ENCODE data around the gene IL3. TPM values are rescaled to one million over a fixed set of nuclear protein-coding genes. Genes with fewer than 3 reads are reported as not detected.

The IL3 gene
- total and polyA plus RNA-seq, 9 of the 15 experiments (the other 6 are each of a cell fraction or from before 2014, with no cell fraction given) = not detected

DNA sequence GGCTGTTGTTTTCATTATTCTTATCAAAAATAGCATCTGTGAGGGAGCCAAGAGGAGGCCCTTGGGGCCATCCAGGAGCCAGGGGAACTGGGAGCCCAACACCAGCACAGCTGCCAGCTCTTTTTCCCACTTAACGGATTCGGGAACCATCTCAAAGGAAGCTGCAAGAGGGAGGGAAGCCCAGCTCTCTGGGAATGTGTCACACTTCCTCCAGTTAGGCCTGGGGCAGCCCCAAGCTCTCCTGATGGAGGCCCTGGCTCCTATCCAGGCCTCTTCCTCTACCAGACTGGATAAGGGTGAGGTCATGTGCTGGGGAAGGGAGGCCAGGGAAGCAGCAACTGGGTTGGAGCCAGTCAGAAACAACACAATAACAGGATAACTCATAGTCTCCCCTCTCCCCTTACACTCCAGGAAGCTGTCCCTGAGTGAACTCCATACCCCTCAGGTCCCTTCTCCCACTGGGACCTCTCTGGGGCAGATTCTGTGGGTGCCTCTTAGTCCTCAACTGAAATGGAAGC, 25.9 kb downstream of the IL3 start (continued):
- TF ChIP-seq, protein P1, sequence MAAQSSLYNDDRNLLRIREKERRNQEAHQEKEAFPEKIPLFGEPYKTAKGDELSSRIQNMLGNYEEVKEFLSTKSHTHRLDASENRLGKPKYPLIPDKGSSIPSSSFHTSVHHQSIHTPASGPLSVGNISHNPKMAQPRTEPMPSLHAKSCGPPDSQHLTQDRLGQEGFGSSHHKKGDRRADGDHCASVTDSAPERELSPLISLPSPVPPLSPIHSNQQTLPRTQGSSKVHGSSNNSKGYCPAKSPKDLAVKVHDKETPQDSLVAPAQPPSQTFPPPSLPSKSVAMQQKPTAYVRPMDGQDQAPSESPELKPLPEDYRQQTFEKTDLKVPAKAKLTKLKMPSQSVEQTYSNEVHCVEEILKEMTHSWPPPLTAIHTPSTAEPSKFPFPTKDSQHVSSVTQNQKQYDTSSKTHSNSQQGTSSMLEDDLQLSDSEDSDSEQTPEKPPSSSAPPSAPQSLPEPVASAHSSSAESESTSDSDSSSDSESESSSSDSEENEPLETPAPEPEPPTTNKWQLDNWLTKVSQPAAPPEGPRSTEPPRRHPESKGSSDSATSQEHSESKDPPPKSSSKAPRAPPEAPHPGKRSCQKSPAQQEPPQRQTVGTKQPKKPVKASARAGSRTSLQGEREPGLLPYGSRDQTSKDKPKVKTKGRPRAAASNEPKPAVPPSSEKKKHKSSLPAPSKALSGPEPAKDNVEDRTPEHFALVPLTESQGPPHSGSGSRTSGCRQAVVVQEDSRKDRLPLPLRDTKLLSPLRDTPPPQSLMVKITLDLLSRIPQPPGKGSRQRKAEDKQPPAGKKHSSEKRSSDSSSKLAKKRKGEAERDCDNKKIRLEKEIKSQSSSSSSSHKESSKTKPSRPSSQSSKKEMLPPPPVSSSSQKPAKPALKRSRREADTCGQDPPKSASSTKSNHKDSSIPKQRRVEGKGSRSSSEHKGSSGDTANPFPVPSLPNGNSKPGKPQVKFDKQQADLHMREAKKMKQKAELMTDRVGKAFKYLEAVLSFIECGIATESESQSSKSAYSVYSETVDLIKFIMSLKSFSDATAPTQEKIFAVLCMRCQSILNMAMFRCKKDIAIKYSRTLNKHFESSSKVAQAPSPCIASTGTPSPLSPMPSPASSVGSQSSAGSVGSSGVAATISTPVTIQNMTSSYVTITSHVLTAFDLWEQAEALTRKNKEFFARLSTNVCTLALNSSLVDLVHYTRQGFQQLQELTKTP (IDR thresholded peaks at IDR 0.05; ENCODE audit: low read depth in 1 of 2, partially characterized antibody in 2 of 2) = no peak
- TF ChIP-seq MXI1 (IDR thresholded peaks at IDR 0.05; ENCODE audit: low read depth, low read length) = no peak
- no peak for TF ChIP-seq CBFB (CRISPR knock-in tag; IDR thresholded peaks at IDR 0.05)
- TF ChIP-seq, protein P2, sequence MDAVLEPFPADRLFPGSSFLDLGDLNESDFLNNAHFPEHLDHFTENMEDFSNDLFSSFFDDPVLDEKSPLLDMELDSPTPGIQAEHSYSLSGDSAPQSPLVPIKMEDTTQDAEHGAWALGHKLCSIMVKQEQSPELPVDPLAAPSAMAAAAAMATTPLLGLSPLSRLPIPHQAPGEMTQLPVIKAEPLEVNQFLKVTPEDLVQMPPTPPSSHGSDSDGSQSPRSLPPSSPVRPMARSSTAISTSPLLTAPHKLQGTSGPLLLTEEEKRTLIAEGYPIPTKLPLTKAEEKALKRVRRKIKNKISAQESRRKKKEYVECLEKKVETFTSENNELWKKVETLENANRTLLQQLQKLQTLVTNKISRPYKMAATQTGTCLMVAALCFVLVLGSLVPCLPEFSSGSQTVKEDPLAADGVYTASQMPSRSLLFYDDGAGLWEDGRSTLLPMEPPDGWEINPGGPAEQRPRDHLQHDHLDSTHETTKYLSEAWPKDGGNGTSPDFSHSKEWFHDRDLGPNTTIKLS (IDR thresholded peaks at IDR 0.05; ENCODE audit: borderline replicate concordance, low read depth) = no peak
- no peak for TF ChIP-seq POU5F1 (IDR thresholded peaks at IDR 0.05; ENCODE audit: borderline replicate concordance, low read depth, low read length, partially characterized antibody)
- no peak for TF ChIP-seq ZKSCAN8 (CRISPR knock-in tag; IDR thresholded peaks at IDR 0.05)
- TF ChIP-seq ZEB2 (IDR thresholded peaks at IDR 0.05) = no peak
- no peak for TF ChIP-seq ETV5 (CRISPR knock-in tag; IDR thresholded peaks at IDR 0.05; ENCODE audit: low read depth)
- no peak for TF ChIP-seq TEAD4 (IDR thresholded peaks at IDR 0.05; ENCODE audit: low read length)
- TF ChIP-seq TEAD4 (CRISPR knock-in tag; IDR thresholded peaks at IDR 0.05; ENCODE audit: borderline replicate concordance) = no peak
- no peak for TF ChIP-seq KDM2B (CRISPR knock-in tag; IDR thresholded peaks at IDR 0.05)
- TF ChIP-seq, protein P3, sequence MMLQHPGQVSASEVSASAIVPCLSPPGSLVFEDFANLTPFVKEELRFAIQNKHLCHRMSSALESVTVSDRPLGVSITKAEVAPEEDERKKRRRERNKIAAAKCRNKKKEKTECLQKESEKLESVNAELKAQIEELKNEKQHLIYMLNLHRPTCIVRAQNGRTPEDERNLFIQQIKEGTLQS (IDR thresholded peaks at IDR 0.05) = peak; percentile 66
- TF ChIP-seq, protein P3 (CRISPR knock-in tag; conservative IDR thresholded peaks at IDR 0.05) = no peak
- TF ChIP-seq, protein P4, sequence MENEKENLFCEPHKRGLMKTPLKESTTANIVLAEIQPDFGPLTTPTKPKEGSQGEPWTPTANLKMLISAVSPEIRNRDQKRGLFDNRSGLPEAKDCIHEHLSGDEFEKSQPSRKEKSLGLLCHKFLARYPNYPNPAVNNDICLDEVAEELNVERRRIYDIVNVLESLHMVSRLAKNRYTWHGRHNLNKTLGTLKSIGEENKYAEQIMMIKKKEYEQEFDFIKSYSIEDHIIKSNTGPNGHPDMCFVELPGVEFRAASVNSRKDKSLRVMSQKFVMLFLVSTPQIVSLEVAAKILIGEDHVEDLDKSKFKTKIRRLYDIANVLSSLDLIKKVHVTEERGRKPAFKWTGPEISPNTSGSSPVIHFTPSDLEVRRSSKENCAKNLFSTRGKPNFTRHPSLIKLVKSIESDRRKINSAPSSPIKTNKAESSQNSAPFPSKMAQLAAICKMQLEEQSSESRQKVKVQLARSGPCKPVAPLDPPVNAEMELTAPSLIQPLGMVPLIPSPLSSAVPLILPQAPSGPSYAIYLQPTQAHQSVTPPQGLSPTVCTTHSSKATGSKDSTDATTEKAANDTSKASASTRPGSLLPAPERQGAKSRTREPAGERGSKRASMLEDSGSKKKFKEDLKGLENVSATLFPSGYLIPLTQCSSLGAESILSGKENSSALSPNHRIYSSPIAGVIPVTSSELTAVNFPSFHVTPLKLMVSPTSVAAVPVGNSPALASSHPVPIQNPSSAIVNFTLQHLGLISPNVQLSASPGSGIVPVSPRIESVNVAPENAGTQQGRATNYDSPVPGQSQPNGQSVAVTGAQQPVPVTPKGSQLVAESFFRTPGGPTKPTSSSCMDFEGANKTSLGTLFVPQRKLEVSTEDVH (IDR thresholded peaks at IDR 0.05; ENCODE audit: low read depth, partially characterized antibody) = no peak
- TF ChIP-seq ETS2 (tag; IDR thresholded peaks at IDR 0.05; ENCODE audit: borderline replicate concordance, poor library complexity, severe bottlenecking) = no peak
- peak in 1 of 2 experiments; percentile 36; a peak in 1 of 4 replicates for TF ChIP-seq FOXK2 (conservative IDR thresholded peaks at IDR 0.05 in 1 of 2, IDR thresholded peaks at IDR 0.05 in 1 of 2; ENCODE audit: low read depth in 2 of 2)
- TF ChIP-seq, protein P5, sequence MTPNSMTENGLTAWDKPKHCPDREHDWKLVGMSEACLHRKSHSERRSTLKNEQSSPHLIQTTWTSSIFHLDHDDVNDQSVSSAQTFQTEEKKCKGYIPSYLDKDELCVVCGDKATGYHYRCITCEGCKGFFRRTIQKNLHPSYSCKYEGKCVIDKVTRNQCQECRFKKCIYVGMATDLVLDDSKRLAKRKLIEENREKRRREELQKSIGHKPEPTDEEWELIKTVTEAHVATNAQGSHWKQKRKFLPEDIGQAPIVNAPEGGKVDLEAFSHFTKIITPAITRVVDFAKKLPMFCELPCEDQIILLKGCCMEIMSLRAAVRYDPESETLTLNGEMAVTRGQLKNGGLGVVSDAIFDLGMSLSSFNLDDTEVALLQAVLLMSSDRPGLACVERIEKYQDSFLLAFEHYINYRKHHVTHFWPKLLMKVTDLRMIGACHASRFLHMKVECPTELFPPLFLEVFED (CRISPR knock-in tag; conservative IDR thresholded peaks at IDR 0.05) = no peak

Data from K562 (cell line).